ENCODE data around the gene TCF23.

GRCh38 chr2:27105981-27106380 is 42.8 kb upstream of the TCF23 start:
- TF ChIP-seq, protein P1, sequence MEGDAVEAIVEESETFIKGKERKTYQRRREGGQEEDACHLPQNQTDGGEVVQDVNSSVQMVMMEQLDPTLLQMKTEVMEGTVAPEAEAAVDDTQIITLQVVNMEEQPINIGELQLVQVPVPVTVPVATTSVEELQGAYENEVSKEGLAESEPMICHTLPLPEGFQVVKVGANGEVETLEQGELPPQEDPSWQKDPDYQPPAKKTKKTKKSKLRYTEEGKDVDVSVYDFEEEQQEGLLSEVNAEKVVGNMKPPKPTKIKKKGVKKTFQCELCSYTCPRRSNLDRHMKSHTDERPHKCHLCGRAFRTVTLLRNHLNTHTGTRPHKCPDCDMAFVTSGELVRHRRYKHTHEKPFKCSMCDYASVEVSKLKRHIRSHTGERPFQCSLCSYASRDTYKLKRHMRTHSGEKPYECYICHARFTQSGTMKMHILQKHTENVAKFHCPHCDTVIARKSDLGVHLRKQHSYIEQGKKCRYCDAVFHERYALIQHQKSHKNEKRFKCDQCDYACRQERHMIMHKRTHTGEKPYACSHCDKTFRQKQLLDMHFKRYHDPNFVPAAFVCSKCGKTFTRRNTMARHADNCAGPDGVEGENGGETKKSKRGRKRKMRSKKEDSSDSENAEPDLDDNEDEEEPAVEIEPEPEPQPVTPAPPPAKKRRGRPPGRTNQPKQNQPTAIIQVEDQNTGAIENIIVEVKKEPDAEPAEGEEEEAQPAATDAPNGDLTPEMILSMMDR (IDR thresholded peaks at IDR 0.05) = no peak
- no peak for TF ChIP-seq EP300 (IDR thresholded peaks at IDR 0.05)
